Transverse colon (tissue), 4 donors: ENCODE data around the gene MVD. TPM values are rescaled to one million over a fixed set of nuclear protein-coding genes. Genes with fewer than 3 reads are reported as not detected.

Experiments used
- DNase-seq: peaks from one replicate; pipeline ENCODE4 v3.0.0-alpha.2; 2019
- H3K27ac ChIP-seq, 4 donors: fragments of 200-600 bp; sonication (generic); 2 replicates each; pipeline ENCODE4 v1.5.1; 2016 to 2018; ENCODE audit warnings: inconsistent platforms in 4 of 4
- H3K27me3 ChIP-seq: fragments of 200-600 bp; sonication (generic); 2 replicates; pipeline ENCODE4 v1.5.1; 2017; ENCODE audit warnings: inconsistent platforms
- H3K36me3 ChIP-seq, 4 donors: fragments of 200-600 bp; sonication (generic); 2 replicates each; pipeline ENCODE4 v1.5.1; 2017 to 2019; ENCODE audit warnings: inconsistent platforms in 4 of 4
- H3K4me1 ChIP-seq, 4 donors: fragments of 200-600 bp; sonication (generic); 2 replicates each; pipeline ENCODE4 v1.5.1; 2017 to 2020; ENCODE audit warnings: inconsistent platforms in 4 of 4
- H3K4me3 ChIP-seq, 4 donors: fragments of 200-600 bp; sonication (generic); 1 replicate in 1 of 4; 2 replicates in 3 of 4; pipeline versions ENCODE4 v1.5.1 to v1.6.1; 2017 to 2019; ENCODE audit warnings: inconsistent platforms in 4 of 4
- H3K9me3 ChIP-seq, 2 donors: fragments of 200-600 bp; sonication (generic); 2 replicates each; pipeline ENCODE4 v1.5.1; 2017 to 2019; ENCODE audit warnings: inconsistent platforms in 2 of 2
- EP300 ChIP-seq: sonication (generic); formaldehyde crosslinking; IDR thresholded peaks from one replicate; pipeline ENCODE4 v1.6.1; 2017; ENCODE audit warnings: antibody characterized with exemption, low read depth
- POLR2A ChIP-seq: fragments of 450-650 bp; IDR thresholded peaks from one replicate; pipeline ENCODE4 v1.6.1; 2016; ENCODE audit warnings: antibody characterized with exemption, mild to moderate bottlenecking, moderate library complexity
- POLR2AphosphoS5 ChIP-seq, 3 donors: sonication (generic); formaldehyde crosslinking; IDR thresholded peaks; one replicate each; pipeline ENCODE4 v1.6.1; 2016; ENCODE audit warnings: antibody characterized with exemption in 3 of 3
- WGBS, 2 donors: methylation state at CpG; one replicate each; pipeline ENCODE4 v1.1.5; 2018; ENCODE audit warnings: low coverage in 1 of 2; 5-methylcytosine and 5-hydroxymethylcytosine counted together
- in situ Hi-C, 4 donors: fragments of 200-750 bp; cut with MboI; loops; one replicate each; pipeline versions ENCODE4 v1.15.0 to v1.15.1; 2017; ENCODE audit warnings: low sequenced_read_pairs in 3 of 4, low pct_ligation_motif_present in 1 of 4, low pct_unique_long_range_greater_than_20kb in 1 of 4
- intact Hi-C: fragments of 100-400 bp; cut with DNase I; formaldehyde crosslinking; loops from one replicate; pipeline ENCODE4 v1.15.1; 2023; ENCODE audit warnings: low total_unique reads
- total RNA-seq, 4 donors: library from RNA; depleted of rRNA; stranded (reverse); fragments of >200 nt; gene quantifications; one replicate each; pipeline ENCODE4 v1.1.0, GENCODE V29; 2016
- TF ChIP-seq, protein P1 (sequence below), 5 experiments: fragments of 200-600 bp in 3 of 5; fragments of 450-650 bp in 2 of 5; sonication (generic) in 3 of 5; IDR thresholded peaks; 1 replicate in 2 of 5; 2 replicates in 3 of 5; pipeline ENCODE4 v1.5.1; 2016 to 2017; ENCODE audit warnings: antibody characterized with exemption in 5 of 5, inconsistent platforms in 3 of 5, mild to moderate bottlenecking in 2 of 5, moderate library complexity in 1 of 5

Gene MVD
- total RNA-seq, result 10 to 100 TPM; 20.5 to 75.6 (median 47.3) TPM

- WGBS, 2 donors, result 2% methylated on average over 48 of the region's 88 CpGs; no CpG with 5 or more reads in 1 of the 2 donors
- Histone ChIP-seq H3K27me3 (no peaks in the 10 kb centered on the region), H3K4me3 (peak within 1 kb of the TSS; percentile 55 to 94 (median 80)), H3K4me1 (peaks cover 0 to 25% (median 14%) of the 10 kb centered on the region in 4 donors), H3K36me3 (no peaks in the 10 kb centered on the region), H3K27ac (peak within 1 kb of the TSS; percentile 84 to 94 (median 90)), H3K9me3 (no peaks in the 10 kb centered on the region)
- in situ Hi-C loops, result no loop called here
- intact Hi-C loops, result no loop called here
- peak; percentile 98 for DNase-seq
- TF ChIP-seq EP300, result no peak
- TF ChIP-seq, protein P1, sequence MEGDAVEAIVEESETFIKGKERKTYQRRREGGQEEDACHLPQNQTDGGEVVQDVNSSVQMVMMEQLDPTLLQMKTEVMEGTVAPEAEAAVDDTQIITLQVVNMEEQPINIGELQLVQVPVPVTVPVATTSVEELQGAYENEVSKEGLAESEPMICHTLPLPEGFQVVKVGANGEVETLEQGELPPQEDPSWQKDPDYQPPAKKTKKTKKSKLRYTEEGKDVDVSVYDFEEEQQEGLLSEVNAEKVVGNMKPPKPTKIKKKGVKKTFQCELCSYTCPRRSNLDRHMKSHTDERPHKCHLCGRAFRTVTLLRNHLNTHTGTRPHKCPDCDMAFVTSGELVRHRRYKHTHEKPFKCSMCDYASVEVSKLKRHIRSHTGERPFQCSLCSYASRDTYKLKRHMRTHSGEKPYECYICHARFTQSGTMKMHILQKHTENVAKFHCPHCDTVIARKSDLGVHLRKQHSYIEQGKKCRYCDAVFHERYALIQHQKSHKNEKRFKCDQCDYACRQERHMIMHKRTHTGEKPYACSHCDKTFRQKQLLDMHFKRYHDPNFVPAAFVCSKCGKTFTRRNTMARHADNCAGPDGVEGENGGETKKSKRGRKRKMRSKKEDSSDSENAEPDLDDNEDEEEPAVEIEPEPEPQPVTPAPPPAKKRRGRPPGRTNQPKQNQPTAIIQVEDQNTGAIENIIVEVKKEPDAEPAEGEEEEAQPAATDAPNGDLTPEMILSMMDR (IDR thresholded peaks at IDR 0.05), result no peak
- TF ChIP-seq POLR2A, result peak; percentile 95
- peak; percentile 92 to 97 (median 92) for TF ChIP-seq POLR2AphosphoS5 (IDR thresholded peaks at IDR 0.05)
These were observed at the start of gene MVD for GRCh38 chr16:88662843-88663606. Gene MVD (minus strand): TSS chr16:88663091. CDS start chr16:88663080, 11 bp downstream.

GRCh38 chr16:88712362-88712979 is 49.6 kb upstream of the MVD start:
- in situ Hi-C loops, result no loop called here
- H3K27me3 ChIP-seq, result no peaks in the 10 kb centered on the region
- WGBS, 2 donors, result 86% methylated on average over 8 of the region's 25 CpGs; no CpG with 5 or more reads in 1 of the 2 donors
- H3K4me3 ChIP-seq, result no peak overlapping the region
- no peak for DNase-seq
- H3K4me1 ChIP-seq, result peaks cover 1 to 3% (median 2%) of the 10 kb centered on the region in 4 donors
- no peaks in the 10 kb centered on the region for H3K9me3 ChIP-seq
- intact Hi-C loops, result no loop called here
- no peak overlapping the region for H3K27ac ChIP-seq
- TF ChIP-seq POLR2A (no peak), POLR2AphosphoS5 (IDR thresholded peaks at IDR 0.05) (no peak), EP300 (no peak)
- TF ChIP-seq, protein P1 (IDR thresholded peaks at IDR 0.05), result no peak
- H3K36me3 ChIP-seq, result peaks cover 0 to 30% (median 7%) of the 10 kb centered on the region in 4 donors

- Histone ChIP-seq H3K27ac (no peak overlapping the region), H3K4me1 (peaks cover 7 to 10% (median 9%) of the 10 kb centered on the region in 4 donors), H3K36me3 (peaks cover 0 to 24% (median 7%) of the 10 kb centered on the region in 4 donors), H3K27me3 (no peaks in the 10 kb centered on the region), H3K9me3 (no peaks in the 10 kb centered on the region), H3K4me3 (no peak overlapping the region)
- no peak for DNase-seq
- intact Hi-C loops (no loop called here), in situ Hi-C loops (no loop called here)
- TF ChIP-seq POLR2A (no peak), EP300 (no peak), POLR2AphosphoS5 (IDR thresholded peaks at IDR 0.05) (no peak)
- TF ChIP-seq, protein P1 (IDR thresholded peaks at IDR 0.05), result no peak
- WGBS, 2 donors, result 79% methylated on average over 17 of the region's 18 CpGs; no CpG with 5 or more reads in 1 of the 2 donors
These were observed 49.0 kb upstream of the MVD start for GRCh38 chr16:88711750-88712340.

DNA sequence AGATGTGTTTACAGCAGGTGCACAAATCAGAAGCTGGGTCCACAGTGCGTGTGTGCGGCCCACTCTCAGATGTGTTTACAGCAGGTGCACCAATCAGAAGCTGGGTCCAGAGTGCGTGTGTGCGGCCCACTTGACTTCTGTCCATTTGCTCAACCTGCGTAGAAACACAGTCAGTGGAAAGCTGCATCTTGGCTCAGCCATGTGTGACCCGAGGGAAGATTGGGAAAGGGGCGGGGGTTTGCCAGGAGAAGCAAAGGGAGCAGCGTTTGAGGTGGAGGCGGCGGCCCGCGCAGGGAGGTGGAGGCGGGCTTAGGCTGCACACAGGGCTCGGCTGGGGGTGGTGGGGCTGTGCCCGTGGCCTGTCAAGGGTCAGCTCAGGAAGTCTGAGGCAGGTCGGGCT is 47.7 kb upstream of the MVD start:
- no peak for TF ChIP-seq POLR2AphosphoS5 (IDR thresholded peaks at IDR 0.05)
- TF ChIP-seq EP300, result no peak
- TF ChIP-seq, protein P1 (IDR thresholded peaks at IDR 0.05), result no peak
- TF ChIP-seq POLR2A, result no peak
- intact Hi-C loops (no loop called here), in situ Hi-C loops (no loop called here)
- peaks cover 11 to 14% (median 12%) of the 10 kb centered on the region in 4 donors for H3K4me1 ChIP-seq
- WGBS, 2 donors, result 40 to 81% methylated on average over 1 to 13 of the region's 16 CpGs
- H3K9me3 ChIP-seq, result no peaks in the 10 kb centered on the region
- H3K27ac ChIP-seq, result no peak overlapping the region
- H3K36me3 ChIP-seq, result peaks cover 0 to 11% (median 1%) of the 10 kb centered on the region in 4 donors
- no peak overlapping the region for H3K4me3 ChIP-seq
- H3K27me3 ChIP-seq, result no peaks in the 10 kb centered on the region
- no peak for DNase-seq
